Kasumi-1 (cell line): Measurements from ENCODE around the gene RHOG.
"Not testable (repeated sequence)": the region's sequence is repeated elsewhere in the genome, so short reads cannot be mapped to it uniquely, and the experiment has no call there.

Experiments used
- DNase-seq, 2 experiments: peaks; one replicate each; lab custom pipeline; 2025; lab: John Stamatoyannopoulos, UW

RHOG gene

DNA sequence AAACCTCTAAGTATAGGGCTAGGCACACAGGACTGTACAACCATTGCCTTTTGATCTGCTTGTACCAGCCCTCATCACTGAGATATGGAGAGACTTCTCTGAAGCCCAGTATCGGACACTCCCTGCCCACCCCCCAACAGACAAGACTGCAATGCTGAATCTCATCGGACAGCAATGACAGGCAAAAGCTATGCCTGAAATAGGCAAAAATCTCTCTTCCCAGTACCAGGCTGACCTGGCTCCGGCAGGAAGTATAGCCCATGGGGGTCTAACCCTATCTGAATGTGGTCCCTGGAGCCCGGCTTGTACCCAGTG, 6.5 kb downstream of the RHOG start:
- no peak for DNase-seq

DNA sequence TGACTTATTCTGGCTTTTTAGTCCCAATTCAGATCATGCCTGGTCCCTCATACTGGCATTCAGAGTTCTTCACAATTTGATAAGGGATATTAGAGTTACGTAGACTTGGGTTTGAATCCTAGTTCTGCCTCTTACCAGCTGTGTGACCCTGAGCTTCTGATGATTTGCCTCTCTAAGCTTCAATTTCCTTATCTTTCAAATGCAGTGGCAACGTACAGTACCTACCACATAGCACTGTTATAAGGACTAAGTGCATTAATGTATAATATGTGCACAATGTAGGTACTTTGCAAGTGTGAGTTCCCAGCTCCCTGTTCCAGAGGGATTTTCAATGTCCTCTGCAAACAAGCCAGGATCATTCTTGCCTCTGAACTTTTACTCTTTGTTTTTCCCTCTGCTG, 7.3 kb downstream of the RHOG start:
- DNase-seq = no peak

DNA sequence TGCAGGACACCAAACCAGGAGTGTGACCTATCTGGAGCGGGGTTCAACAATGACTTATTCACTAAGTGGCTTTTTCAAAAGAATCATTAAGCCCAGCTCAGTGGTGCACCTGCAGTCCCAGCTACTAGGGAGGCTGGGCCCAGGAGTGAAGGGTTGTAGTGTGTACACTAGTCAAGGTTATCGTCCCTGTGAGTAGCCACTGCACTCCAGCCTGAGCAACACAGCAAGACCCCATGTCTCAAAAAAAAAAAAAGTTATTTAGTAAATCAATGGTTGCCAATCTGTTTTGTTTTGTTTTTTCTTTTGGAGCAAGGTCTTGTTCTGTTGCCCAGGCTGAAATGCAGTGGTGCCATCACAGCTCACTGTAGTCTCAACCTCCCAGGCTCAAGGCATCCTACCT, 7.9 kb downstream of the RHOG start:
- no peak for DNase-seq

DNA sequence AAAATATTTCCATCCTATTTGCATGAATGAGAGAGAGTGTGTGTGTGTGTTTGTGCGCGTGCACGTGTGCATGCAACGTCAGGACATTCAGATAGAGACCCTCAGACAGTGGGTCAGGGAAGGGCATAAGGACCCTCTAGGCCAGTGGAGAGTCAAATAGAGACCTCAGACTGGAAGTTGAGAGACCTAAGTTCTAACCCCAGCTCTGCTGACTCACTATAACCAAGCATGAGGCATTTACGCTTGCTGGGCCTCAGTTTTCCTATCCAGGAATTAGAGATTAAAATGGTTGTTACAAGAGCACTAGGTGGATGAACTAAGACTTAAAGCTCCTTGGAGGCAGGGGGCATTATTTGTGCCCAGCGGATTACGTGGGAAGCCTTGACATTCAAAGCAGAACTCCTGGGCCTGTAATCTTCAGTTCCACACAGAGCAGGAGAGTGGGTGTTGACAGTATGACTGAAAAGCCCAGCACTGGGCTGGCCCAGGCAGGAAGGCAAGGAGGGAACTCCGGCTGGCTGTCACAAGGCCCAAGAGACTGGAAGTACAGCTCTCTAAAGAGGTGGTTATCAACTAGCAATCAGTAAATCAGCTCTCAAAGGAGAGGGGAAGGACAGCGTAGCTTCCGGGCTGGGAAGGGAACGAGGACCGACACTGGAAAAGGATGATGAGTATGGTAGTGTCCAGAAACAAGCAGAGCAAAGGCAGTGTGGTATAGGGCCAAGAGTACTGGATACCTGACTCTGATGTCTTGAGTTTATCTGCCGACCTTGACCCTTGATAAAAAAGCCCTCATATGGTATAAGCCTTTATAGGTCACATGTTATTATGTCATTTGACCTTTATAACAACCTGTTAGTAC, 9.2 kb downstream of the RHOG start:
- no peak for DNase-seq

DNA sequence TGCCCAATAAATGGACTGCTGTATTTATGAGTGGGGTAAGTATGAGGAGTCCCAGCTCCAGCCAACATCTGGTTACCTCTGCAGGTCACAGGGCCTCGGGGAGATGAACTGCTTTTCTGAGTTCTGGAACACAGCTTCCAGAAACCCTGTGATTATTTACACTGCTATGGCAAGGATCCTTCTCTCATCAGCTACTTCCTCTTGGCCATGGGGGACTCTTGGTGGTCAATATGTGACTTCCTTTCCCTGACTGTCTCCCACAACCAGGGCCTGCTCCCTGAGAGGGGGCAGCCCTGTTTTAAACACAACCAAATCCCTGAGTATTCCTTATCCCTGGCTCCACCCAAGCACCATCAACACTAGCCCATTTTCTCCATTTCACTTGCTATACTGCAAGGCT, 10.0 kb downstream of the RHOG start:
- no peak for DNase-seq

DNA sequence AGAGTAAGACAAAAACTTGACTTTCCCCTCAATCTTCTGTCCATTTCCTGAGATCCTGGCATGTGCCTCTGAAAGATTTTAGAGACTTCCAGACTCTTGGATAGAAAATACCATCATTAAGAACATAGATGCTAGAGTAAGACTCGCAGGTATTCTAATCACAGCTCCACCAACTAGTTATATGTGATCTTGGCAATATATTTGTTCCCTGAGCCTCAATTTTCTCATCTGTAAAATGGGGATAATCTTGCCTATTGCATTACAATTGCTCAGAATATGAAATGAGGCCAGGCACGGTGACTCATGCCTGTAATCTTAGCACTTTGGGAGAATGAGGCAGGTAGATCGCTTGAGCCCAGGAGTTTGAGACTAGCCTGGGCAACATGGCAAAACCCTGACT, 10.7 kb downstream of the RHOG start:
- no peak for DNase-seq

DNA sequence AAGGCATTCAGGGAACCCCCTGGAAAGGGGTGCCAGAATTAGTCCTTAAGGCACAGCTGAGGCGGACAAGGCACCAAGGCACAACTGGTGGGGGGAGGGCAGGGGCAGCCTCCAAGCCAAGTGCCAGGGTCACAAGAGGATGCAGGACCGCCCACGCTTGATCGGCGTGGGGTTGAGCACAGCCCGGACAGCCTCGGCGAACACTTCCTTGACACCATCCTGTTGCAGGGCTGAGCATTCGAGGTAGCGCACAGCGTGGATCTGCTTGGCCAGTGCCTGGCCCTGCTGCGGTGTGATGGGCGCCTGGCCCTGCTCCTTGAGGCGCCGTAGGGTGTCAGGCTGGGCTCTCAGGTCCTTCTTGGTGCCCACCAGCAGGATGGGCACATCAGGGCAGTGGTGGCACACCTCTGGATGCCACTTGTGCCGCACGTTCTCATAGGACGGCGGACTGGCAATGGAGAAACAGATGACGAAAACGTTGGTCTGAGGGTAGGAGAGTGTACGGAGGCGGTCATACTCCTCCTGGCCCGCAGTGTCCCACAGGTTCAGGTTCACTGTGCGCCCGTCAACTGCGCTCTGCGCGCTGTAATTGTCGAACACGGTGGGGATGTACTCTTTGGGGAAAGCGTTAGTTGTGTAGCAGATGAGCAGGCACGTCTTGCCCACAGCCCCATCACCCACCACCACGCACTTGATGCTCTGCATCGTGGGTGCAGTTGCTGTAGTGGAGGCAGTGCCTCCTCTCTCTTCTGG, 13.1 kb downstream of the RHOG start:
- DNase-seq = no peak

DNA sequence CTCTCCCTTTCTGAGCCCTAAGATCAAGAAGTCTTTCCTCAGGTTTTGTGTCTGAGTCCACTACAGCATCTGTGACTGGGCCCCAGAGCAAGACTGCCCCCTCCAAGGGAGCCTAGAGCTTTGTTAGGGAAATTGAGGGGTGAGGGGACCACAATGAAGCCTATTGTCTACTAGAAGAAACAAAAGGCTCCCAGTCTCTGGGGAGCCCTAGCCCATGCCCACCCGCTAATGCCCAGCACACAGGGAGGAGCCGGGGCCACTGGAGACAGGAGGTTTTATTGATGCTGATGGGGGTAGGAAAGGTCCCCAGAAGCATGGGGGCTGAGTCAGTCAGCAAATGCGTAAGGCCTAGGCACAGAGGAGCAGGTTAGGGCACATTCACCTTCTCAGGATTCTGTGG, 14.0 kb downstream of the RHOG start:
- no peak for DNase-seq

DNA sequence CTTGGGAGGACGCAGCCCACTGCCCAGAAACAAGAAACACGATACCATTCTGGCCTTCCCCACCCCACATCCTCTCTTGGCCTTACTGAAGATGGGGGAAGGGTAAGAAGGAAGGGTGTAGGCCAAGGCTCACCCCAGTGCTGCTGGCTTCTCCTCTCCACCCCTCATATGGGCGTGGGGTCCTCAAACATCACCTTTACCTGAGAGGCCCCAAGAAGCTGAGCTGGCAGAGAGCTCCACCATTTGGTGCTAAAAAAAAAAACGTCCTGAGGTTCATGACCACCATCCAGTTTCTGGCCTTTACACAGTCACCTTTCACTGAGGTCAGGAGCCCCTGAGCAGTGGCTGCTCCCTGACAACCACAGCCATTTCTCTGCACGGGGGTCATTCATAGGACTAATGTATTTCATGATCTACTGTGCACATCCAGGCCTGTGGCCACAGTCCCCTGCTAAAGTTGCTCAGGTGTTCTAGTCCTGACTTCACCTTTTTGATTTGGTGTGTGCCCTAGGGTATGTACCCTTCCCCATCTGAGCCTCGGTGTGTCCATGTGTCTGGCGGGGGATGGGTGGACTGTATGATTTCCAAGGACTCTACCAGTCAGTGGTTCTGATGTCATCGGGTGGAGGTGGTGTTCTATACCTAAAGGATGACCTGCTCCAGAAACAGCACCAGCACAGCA, 15.1 kb downstream of the RHOG start:
- no peak for DNase-seq

DNA sequence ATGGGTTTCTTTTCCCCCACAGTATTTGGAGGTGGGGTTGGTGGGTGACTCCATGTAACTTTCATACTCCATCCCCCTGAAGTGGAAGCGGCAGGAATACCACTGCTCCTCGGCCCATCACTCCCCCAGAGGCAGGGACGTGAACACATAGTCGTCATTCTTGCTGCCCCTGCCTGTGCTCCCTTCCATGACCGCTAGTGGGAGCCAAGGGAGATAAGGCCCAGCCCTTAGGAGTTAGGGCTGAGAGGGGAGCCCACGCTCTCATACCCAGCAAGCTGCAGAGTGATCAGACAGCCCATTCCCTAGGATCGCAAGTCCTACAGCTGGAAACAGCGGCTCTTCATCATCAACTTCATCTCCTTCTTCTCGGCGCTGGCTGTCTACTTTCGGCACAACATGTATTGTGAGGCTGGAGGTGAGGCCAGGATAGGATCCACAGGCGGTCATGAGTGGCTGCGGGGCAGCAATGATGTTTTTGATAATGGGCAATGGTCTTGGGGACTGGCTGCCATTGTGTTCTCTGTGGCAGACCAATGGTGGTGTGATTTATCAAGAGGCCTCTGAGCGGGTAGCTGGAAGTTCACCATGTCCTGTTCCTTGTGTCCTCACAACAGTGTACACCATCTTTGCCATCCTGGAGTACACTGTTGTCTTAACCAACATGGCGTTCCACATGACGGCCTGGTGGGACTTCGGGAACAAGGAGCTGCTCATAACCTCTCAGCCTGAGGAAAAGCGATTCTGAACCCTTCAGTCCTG, 15.9 kb downstream of the RHOG start:
- DNase-seq = peak; percentile 82 to 90

DNA sequence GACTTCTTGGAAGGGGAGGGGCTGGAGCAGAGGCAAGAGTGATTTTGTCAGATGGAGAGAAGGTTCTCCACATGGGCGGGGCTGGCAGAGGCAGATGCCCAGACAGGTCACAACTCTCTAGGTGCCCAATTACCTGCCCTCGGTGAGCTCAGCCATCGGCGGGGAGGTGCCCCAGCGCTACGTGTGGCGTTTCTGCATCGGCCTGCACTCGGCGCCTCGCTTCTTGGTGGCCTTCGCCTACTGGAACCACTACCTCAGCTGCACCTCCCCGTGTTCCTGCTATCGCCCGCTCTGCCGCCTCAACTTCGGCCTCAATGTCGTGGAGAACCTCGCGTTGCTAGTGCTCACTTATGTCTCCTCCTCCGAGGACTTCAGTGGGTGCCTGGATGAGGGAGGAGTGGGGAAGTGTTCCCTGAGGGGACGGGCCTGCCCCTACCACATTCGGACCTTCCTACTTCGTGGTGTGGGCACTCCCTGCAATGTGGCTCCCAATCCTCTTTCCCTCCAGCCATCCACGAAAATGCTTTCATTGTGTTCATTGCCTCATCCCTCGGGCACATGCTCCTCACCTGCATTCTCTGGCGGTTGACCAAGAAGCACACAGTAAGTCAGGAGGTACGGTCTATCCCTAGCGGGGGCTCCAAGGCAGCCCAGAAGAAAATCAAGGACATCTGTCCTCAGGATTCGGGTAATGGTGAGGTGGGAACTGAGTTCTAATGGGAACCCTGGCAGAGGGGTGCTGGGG, 16.8 kb downstream of the RHOG start:
- no peak for DNase-seq

DNA sequence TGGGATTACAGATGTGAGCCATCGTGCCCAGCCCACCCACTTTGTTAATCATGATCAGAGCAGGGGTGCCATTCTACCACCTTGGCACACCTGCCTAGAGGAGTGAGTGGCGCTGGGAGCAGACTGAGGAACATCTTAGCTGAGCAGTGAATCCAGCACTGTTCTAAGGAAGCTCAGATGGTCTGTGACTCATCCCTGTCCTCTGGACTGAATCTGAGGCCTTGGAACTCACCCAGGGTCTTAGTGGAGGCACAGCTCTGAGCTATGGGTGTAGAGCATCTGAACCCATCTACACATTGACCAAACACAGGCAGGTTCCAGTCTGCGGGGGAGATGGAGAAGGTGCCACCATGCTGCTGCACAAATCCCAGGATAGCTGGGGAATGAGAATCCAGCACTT, 17.5 kb downstream of the RHOG start:
- DNase-seq = no peak

DNA sequence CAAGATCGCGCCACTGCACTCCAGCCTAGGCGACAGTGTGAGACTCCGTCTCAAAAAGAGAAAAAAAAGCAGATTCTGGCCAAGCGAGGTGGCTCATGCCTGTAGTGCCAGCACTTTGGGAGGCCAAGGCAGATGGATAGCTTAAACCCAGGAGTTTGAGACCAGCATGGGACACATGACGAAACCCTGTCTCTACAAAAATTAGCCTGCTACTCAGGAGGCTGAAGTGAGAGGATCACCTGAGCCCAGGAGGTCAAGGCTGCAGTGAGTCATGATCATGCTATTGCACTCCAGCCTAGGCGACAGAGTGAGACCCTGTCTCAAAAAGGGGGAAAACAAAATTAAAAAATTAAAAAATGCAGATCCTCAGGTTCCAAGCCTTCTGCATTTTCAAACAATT, 18.4 kb downstream of the RHOG start:
- DNase-seq = no peak

DNA sequence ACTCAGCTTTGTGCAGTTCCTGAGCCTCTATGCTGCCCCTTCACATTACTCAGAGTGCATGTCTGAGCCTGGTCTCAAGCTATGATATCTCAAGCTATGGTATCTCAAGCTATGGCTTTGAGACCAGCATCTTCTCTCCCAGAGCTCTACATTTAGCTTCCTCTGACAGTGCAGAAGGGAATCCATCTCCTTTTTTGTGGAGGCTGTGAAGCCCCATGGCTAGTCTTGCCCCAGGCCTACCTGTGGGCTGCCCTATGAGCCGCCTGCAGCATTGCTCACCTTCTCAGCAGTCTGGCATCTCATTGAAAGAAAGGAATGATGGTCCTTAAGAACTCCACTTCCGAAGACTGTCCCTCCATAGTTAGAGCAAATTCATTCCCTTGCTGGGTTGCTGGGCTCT, 19.8 kb downstream of the RHOG start:
- no peak for DNase-seq

DNA sequence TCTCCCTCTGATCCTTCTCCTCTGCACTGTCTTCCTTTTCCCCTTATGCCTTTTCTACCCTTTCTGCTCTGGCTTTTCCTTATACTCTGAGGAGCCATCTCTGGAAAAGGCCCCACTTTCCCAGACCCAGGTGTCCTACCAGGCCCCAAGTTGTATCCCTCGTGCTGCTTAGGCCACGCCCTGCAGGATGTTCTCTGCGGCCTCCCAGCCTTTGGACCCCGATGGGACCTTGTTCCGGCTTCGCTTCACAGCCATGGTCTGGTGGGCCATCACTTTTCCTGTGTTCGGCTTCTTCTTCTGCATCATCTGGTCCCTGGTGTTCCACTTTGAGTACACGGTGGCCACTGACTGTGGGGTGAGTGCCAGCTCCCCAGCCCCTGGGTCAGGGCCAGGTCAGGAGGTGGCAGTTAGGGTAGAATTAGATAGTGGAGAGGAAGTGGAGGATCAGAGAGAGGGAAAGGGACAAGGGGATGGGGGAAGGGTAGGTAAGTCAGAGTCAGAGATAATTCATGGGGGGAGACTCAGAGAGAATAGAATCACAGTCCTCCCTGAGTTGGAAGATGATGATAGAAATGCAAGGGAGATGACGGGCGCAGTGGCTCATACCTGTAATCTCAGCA, 23.5 kb downstream of the RHOG start:
- DNase-seq = no peak

DNA sequence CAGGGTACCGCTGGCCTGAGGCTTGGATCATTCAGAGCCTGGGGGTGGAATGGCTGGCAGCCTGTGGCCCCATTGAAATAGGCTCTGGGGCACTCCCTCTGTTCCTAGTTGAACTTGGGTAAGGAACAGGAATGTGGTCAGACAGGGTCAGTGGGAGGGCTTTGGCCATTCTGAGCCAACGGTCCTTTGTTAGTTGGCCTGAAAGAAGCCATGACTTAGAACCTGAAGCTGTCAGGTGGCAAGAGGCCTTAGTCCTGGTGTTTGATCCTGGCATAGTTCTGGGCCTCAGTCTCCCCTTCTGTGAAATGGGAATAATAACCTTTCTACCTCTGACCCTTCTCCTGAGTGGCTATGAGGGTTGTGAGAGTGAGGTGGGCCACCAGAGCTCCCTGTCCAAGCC, 24.1 kb downstream of the RHOG start:
- DNase-seq = no peak

DNA sequence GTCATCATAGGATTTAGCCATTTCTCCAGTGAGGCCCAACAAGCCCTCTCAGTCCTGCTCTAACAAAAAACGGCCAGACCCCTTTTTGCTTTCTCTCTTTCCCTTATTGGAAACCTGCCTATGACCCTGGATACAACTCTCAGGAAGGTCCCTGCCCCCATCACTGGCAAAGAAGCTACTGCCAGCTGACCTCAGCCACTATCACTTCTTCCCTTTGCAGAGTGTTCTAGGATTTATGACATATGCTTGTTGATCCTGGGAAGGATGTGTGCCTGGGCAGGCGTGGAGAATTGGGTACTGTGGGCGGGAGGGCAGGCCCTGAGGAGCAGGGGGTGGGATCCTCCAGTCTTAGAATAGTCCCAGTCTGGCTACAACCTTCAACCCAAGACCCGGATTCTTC, 24.9 kb downstream of the RHOG start:
- no peak for DNase-seq

DNA sequence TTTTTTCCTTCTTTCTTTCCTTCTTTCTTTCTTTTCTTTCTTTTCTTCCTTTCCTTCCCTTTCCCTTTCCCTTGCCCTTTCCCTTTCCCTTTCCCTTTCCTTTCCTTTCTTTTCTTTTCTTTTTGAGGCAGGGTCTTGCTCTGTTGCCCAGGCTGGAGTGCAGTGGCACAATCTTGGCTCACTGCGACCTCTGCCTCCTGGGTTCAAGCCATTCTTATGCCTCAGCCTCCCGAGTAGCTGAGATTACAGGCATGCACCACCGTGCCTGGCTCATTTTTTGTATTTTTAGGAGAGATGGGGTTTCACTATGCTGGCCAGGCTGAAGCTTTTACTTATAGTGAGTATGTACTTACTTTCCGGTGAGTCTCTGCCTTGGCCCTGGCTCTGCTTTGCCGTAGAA, 25.9 kb downstream of the RHOG start:
- DNase-seq = not testable (repeated sequence)

DNA sequence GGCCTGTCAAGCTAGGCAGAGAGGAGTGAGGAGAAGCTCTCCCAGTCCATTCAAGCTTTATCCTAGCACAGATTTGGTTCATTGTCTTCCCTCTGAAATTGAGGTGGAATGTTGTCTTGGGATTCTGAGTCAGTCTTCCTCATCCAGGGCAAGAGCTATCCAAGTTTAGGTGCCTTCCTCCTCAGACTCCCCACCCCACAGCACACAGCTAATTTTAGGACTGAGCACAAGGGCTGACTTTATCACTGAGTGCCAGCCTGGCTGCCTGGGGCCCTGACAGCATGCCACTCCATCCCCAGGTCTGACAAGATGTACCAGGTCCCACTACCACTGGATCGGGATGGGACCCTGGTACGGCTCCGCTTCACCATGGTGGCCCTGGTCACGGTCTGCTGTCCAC, 29.8 kb downstream of the RHOG start:
- no peak for DNase-seq

DNA sequence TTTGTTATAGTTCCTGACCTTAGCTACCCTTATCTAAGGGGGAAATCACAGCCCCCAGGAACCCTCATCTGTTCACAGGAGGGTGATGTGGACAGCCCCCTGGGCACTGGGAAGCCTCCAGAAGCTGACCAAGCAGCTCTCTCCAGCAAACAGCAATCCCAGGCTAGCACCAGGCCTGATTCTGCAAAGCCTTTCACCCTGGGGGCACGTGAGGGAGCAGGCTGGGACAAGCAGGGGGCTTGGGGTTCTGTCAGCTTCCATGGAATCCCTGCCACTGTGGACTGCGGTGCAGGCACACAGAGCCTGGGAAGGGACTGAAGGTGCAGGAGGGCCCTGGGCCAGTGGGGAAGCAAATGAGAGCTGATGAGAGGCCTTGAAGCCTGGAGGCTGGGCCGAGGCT, 30.3 kb downstream of the RHOG start:
- no peak for DNase-seq

DNA sequence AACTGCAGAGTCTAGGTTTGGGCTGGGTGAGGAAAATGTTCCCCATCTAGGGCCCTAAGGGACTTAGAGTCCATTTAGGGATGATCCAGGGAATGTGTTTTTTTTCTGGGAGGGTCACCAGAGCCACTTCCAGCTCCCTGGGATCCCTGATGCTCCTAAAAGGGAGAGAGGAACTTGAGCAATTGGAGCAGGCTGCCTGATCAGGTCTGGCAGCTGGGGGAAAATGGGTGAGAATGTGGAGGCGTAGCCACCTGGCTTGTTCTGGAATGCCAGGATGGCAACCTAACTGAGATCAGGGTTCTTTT, 31.2 kb downstream of the RHOG start:
- DNase-seq = no peak
